ENCODE measurements around the gene NMT1. TPM values are rescaled to one million over a fixed set of nuclear protein-coding genes. Genes with fewer than 3 reads are reported as not detected.

The NMT1 gene
- total and polyA plus RNA-seq, 2 experiments from 2014 or later: 95.6 to 298 TPM

- Histone ChIP-seq H3K36me3 (ENCODE audit: insufficient read depth) (no peaks in the 10 kb centered on the region), H3K4me1 (ENCODE audit: insufficient read depth) (peaks cover 25% of the 10 kb centered on the region), H4K20me1 (replicated peaks; ENCODE audit: insufficient read depth) (peaks cover 15% of the 10 kb centered on the region; the same call in 1 of the 2 replicates), H3K4me3 (peak overlapping the region; percentile 95), H3K27me3 (ENCODE audit: insufficient read depth) (peaks cover 5% of the 10 kb centered on the region; the same call in 1 of the 2 replicates), H3K4me2 (peak overlapping the region; percentile 95), H3K9me2 (ENCODE audit: insufficient read depth) (no peaks in the 10 kb centered on the region), H3K79me2 (replicated peaks; ENCODE audit: insufficient read depth) (peaks cover 25% of the 10 kb centered on the region), H3F3A (replicated peaks; ENCODE audit: low read depth) (peaks cover 14% of the 10 kb centered on the region), H2AFZ (no peak overlapping the region), H3K27ac (ENCODE audit: low read depth) (no peak overlapping the region)
- H3K9me3 Mint-ChIP-seq: no peaks in the 10 kb centered on the region
- ATAC-seq: no peak
- peaks cover 26% of the 10 kb centered on the region for H3K27me3 Mint-ChIP-seq (ENCODE audit: insufficient read depth, low read depth, poor library complexity)
- H3K4me3 Mint-ChIP-seq: peak overlapping the region; percentile 100
- peaks cover 12% of the 10 kb centered on the region for H3K36me3 Mint-ChIP-seq (ENCODE audit: low read depth)
- no peak overlapping the region for H3K27ac Mint-ChIP-seq
- peaks cover 22% of the 10 kb centered on the region for H3K4me1 Mint-ChIP-seq
- TF ChIP-seq ETS1 (IDR thresholded peaks at IDR 0.05) (no peak), ZNF114 (CRISPR knock-in tag; IDR thresholded peaks at IDR 0.05) (no peak), REST (IDR thresholded peaks at IDR 0.05; ENCODE audit: unreplicated experiment) (no peak), EZH2phosphoT487 (IDR thresholded peaks at IDR 0.05; ENCODE audit: unreplicated experiment) (no peak), NANOG (IDR thresholded peaks at IDR 0.05; ENCODE audit: borderline replicate concordance) (no peak), EZH2 (IDR thresholded peaks at IDR 0.05; ENCODE audit: low read depth, unreplicated experiment) (no peak), POLR2AphosphoS5 (IDR thresholded peaks at IDR 0.05; ENCODE audit: low read depth) (no peak; the same call in 1 of the 2 replicates), CTCF (conservative IDR thresholded peaks at IDR 0.05; ENCODE audit: low read depth in 2 of 2) (no peak)
- DNase-seq (ENCODE audit: low spot score): no peak
Measured at GRCh38 chr17:45150911-45151809, 90.0 kb downstream of the NMT1 start.
